OCI-LY7 (cell line): ENCODE measurements around the gene TMEM132E.

Source experiments
- EZH2phosphoT487 ChIP-seq: fragments of 200-600 bp; sonication (generic); IDR thresholded peaks from 2 replicates; pipeline ENCODE4 v1.6.1; 2018; ENCODE audit warnings: low read depth, borderline replicate concordance, mild to moderate bottlenecking, mixed run types, antibody characterized with exemption, low read length, moderate library complexity, mixed read lengths
- TF ChIP-seq, protein P1 (sequence below): fragments of 200-600 bp; sonication (generic); conservative IDR thresholded peaks from 2 replicates; pipeline ENCODE4 v1.5.1; 2014; ENCODE audit warnings: mild to moderate bottlenecking, antibody characterized with exemption, low read length, moderate library complexity, mixed read lengths

DNA sequence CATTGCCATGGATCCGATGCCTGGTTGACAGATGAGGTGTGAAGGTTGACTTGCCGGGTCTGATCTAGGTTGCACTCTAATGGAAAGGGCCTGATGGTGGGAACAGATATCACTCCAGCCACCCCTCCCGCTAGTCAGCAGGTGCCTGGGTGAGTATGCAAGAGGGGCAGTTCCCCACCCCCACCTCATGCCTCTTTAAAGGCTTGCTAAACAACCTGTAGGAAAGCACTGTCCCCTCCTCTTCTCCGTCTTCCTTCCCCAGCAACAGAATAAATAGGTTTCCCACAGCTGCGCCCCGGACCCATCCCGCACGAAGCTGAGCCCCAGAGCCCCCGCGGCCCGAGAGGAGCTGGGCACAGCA, 746 bp upstream of the TMEM132E start:
- TF ChIP-seq, protein P1, sequence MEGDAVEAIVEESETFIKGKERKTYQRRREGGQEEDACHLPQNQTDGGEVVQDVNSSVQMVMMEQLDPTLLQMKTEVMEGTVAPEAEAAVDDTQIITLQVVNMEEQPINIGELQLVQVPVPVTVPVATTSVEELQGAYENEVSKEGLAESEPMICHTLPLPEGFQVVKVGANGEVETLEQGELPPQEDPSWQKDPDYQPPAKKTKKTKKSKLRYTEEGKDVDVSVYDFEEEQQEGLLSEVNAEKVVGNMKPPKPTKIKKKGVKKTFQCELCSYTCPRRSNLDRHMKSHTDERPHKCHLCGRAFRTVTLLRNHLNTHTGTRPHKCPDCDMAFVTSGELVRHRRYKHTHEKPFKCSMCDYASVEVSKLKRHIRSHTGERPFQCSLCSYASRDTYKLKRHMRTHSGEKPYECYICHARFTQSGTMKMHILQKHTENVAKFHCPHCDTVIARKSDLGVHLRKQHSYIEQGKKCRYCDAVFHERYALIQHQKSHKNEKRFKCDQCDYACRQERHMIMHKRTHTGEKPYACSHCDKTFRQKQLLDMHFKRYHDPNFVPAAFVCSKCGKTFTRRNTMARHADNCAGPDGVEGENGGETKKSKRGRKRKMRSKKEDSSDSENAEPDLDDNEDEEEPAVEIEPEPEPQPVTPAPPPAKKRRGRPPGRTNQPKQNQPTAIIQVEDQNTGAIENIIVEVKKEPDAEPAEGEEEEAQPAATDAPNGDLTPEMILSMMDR, result no peak
- TF ChIP-seq EZH2phosphoT487, result no peak
